Myocyte (in vitro differentiated cells): ENCODE data around the gene BET1. TPM values are rescaled to one million over a fixed set of nuclear protein-coding genes. Genes with fewer than 3 reads are reported as not detected.
A peak's percentile ranks its signal among the peaks of the same experiment; 100 is the strongest.

Experiments used
- DNase-seq: peaks from one replicate; pipeline ENCODE4 v3.0.0-alpha.2; 2012; ENCODE audit warnings: low read depth
- total RNA-seq: library from RNA; depleted of rRNA; stranded (reverse); fragments of >200 nt; gene quantifications from 2 replicates; pipeline ENCODE4 v1.2.3, GENCODE V29; 2014

The BET1 gene
- total RNA-seq, 1 donor from 2014 or later: 38.4 TPM

GRCh38 chr7:94012746-94013145 lies 8.6 kb upstream of the BET1 start:
- no peak for DNase-seq

DNA sequence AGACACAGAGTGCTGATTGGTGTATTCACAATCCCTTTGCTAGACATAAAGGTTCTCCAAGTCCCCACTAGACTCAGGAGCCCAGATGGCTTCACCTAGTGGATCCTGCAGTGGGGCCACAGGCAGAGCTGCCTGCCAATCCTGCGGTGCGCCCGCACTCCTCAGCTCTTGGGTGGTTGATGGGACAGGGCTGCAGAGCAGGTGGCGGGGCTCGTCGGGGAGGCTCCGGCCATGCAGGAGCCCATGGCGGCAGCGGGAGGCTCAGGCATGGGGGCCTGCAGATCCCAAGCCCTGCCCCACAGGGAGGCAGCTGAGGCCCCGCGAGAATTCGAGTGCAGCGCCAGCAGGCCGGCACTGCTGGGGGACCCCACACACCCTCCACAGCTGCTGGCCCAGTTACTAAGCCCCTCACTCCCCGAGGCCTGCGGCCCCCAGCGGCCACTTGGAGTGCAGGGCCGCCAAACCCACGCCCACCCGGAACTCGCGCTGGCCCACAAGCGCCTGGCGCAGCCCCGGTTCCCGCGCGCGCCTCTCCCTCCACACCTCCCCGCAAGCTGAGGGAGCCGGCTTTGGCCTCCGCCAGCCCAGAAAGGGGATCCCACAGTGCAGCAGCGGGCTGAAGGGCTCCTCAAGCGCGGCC lies 7.7 kb upstream of the BET1 start:
- no peak for DNase-seq

DNA sequence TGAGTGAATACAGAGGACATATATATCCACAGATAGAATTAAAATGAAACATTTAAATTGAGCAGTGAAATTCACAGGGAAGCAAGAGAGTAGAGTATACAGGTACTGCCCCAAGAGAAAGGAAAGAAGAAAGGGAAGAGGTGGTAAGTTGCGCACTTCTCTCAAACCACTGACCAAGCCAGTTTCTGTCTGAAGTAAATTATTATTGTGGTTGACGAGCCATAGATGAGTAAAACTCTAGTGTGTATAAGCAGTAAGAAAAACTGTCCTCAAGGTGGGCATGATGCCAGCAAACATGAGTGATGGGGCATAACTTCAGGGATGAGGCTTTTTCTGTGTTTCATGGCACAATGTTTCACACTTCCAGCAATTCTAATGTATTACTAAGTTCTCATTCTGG lies 4.4 kb upstream of the BET1 start:
- DNase-seq: peak; percentile 63

GRCh38 chr7:94005753-94006152 lies 1.6 kb upstream of the BET1 start:
- DNase-seq: no peak

GRCh38 chr7:94003446-94004023 lies 620 bp downstream of the BET1 start:
- no peak for DNase-seq

DNA sequence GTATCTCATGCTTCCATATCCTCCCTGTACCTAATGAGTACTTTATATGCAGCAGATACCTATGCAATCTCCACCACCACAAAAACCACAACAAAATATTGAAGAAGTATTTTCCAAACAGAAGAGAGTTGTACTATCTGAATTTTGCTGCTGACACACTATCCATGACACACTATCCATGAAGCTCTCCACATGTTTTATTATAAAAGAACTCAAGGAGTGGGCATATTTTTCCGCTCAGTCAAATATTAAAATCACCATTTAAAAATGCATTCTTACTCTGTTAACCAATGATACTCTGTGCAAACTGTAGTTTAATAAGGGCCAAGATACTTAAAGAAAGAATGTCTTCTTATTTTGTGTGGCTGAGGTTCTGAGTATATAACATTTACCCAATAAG lies 2.8 kb downstream of the BET1 start:
- no peak for DNase-seq

DNA sequence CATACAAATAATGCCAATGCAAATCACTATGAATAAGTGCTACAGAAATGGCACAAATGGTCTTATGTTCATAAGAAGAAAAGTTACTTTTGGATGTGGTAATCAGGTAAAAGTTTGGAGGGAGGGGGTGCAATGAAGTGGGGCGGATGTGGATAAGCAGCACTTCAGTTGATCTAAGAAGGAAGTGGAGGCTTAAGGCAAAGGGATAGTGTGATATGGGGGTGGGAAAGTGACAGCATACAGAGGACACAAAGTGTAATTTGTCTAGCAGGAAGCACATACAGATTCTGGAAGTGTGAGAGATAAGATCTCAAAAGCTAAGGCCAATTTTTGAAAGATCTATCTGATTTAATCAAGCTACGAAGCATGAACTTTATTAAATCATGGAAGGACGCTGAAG lies 6.3 kb downstream of the BET1 start:
- no peak for DNase-seq

- DNase-seq: no peak
Observed at GRCh38 chr7:93992421-93993110, 11.6 kb downstream of the BET1 start.

GRCh38 chr7:93987297-93987696 lies 16.9 kb downstream of the BET1 start:
- DNase-seq: no peak

DNA sequence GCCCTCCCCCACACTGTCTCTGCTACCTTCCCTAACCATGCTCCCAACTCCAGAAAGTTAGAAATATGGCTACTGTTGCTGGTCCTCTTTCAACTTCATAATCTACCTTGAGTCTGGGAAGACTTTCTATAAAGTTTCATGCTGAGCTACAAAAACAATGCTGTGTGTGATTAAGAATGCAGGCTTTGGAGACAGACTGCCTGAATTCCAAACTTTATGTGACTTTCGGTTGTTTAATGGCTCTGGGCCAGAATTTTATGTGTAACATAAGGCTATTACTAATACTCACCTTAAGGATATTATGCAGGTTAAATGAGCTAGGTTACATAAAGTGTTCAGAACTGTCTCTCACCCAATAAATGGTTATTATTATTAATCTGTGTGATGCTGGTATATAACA lies 19.1 kb downstream of the BET1 start:
- no peak for DNase-seq

DNA sequence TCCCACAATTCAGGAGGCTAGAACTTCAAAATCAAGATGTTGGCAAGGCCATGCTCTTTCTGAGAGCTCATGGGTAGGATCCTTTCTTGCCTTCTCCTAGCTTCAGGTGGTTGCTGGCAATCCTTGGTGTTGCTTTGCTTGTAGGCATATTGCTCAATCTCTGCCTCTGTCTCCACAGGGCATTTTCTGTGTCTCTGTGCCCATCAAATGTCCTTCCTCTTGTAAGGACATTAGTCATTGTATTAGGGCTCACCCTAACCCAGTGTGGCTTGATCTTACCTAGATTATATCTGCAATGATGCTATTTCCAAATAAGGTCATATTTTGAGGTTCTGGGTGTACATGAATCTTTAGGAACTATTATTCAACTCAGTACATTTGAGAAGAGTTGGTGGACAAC lies 20.1 kb downstream of the BET1 start:
- no peak for DNase-seq

GRCh38 chr7:93981480-93981874 lies 22.7 kb downstream of the BET1 start:
- no peak for DNase-seq

GRCh38 chr7:93980744-93981479 lies 23.2 kb downstream of the BET1 start:
- DNase-seq: no peak

- peak; percentile 62 for DNase-seq
Observed at GRCh38 chr7:93977211-93977950, 26.8 kb downstream of the BET1 start.

- no peak for DNase-seq
Observed at GRCh38 chr7:93973134-93973533, 31.0 kb downstream of the BET1 start.

GRCh38 chr7:93972029-93972725 lies 32.0 kb downstream of the BET1 start:
- no peak for DNase-seq

DNA sequence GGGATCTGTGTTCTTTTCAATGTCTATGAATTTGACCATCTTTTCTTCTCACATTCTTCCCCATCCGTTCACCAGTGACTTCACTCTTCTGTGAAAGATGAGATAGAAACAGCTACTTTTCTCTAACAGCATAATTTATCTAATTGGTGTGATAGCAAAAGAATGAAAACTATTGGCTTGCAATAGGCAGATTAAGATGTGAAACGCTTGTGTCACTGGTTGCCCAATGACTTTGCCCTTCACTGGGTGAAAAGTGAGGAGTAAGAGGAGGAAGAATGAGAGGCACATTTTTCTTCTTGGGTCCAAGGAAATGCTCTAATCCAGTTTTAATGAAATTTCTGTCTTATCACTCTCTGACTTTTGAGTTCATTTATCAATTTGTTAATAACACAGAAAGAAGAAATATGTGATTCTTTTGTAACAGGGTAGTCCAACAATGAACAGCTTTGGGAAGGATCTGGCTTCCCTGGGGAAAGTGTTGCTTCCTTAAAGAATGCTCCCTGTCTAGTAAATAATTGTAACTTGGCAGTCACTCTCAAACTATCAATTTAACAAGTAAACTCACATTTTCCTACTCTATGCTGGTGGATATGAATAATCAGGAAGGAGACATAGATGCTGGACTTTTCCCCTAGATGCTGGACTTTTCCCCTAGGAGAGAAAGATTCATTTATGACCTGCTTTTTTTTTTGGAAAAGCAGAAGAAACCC lies 35.1 kb downstream of the BET1 start:
- no peak for DNase-seq

- DNase-seq: no peak
Observed at GRCh38 chr7:93964813-93965212, 39.3 kb downstream of the BET1 start.

GRCh38 chr7:93964262-93964661 lies 39.9 kb downstream of the BET1 start:
- DNase-seq: no peak

DNA sequence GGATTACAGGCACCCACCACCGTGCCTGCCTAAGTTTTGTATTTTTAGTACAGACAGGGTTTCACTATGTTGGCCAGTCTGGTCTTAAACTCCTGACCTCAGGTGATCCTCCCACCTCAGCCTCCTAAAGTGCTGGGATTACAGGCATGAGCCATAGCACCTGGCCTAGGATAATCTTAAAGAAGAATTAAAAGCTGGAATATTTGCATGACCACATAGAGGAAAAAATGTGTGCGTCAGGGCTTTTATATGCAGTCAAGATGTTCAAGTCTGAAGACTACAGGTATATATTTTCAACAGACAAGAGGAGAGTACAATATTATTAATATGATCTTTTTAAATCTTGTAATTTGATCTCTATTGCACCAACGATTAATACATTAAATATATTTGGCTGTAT lies 43.2 kb downstream of the BET1 start:
- no peak for DNase-seq
